Neural progenitor cell (in vitro differentiated cells): ENCODE data around the gene RAB11FIP2. TPM values are rescaled to one million over a fixed set of nuclear protein-coding genes. Genes with fewer than 3 reads are reported as not detected.

Experiments
- DNase-seq: peaks from one replicate; pipeline ENCODE4 v3.0.0-alpha.2; 2016; ENCODE audit warnings: low spot score
- H2AFZ ChIP-seq: fragments of 200-600 bp; sonication (generic); replicated peaks from 2 replicates; pipeline ENCODE4 v1.6.1; 2016; ENCODE audit warnings: antibody characterized with exemption
- H3F3A ChIP-seq: fragments of 200-600 bp; sonication (generic); 2 replicates; pipeline ENCODE4 v1.6.1; 2016; ENCODE audit warnings: antibody characterized with exemption, low read depth
- H3K27ac ChIP-seq: fragments of 200-600 bp; sonication (generic); 2 replicates; pipeline ENCODE4 v1.5.1; 2016; ENCODE audit warnings: mild to moderate bottlenecking
- H3K27me3 ChIP-seq: fragments of 200-600 bp; sonication (generic); 2 replicates; pipeline ENCODE4 v1.6.1; 2016; ENCODE audit warnings: mild to moderate bottlenecking, moderate library complexity
- H3K36me3 ChIP-seq: fragments of 200-600 bp; sonication (generic); 2 replicates; pipeline ENCODE4 v1.5.1; 2016
- H3K4me1 ChIP-seq: fragments of 200-600 bp; sonication (generic); 2 replicates; pipeline ENCODE4 v1.6.1; 2016; ENCODE audit warnings: mixed run types
- H3K4me2 ChIP-seq: fragments of 200-600 bp; sonication (generic); 2 replicates; pipeline ENCODE4 v1.6.1; 2016
- H3K4me3 ChIP-seq: fragments of 200-600 bp; sonication (generic); 2 replicates; pipeline ENCODE4 v1.5.1; 2016
- H3K79me2 ChIP-seq: fragments of 200-600 bp; sonication (generic); 2 replicates; pipeline ENCODE4 v1.6.1; 2016; ENCODE audit warnings: low read depth
- H3K9ac ChIP-seq: fragments of 200-600 bp; sonication (generic); 2 replicates; pipeline ENCODE4 v1.6.1; 2016
- H3K9me3 ChIP-seq: fragments of 200-600 bp; sonication (generic); 2 replicates; pipeline ENCODE4 v1.5.1; 2016; ENCODE audit warnings: low read depth
- H4K20me1 ChIP-seq: fragments of 200-600 bp; sonication (generic); 2 replicates; pipeline ENCODE4 v1.6.1; 2016; ENCODE audit warnings: low read depth
- H3K27ac Mint-ChIP-seq: 3 replicates; pipeline ENCODE4 v1.8.0; 2021; ENCODE audit warnings: mixed read lengths
- H3K27me3 Mint-ChIP-seq: 2 replicates; pipeline ENCODE4 v1.8.0; 2022; ENCODE audit warnings: low read depth, mild to moderate bottlenecking, inconsistent platforms, moderate library complexity, mixed read lengths; ENCODE audit not compliant: insufficient read depth
- H3K36me3 Mint-ChIP-seq: 3 replicates; pipeline ENCODE4 v1.8.0; 2021; ENCODE audit warnings: mixed read lengths
- H3K4me1 Mint-ChIP-seq: 3 replicates; pipeline ENCODE4 v1.8.0; 2021; ENCODE audit warnings: mixed read lengths
- H3K4me3 Mint-ChIP-seq: 3 replicates; pipeline ENCODE4 v1.8.0; 2021; ENCODE audit warnings: mild to moderate bottlenecking, moderate library complexity, mixed read lengths
- H3K9me3 Mint-ChIP-seq: 3 replicates; pipeline ENCODE4 v1.8.0; 2020; ENCODE audit warnings: mixed read lengths
- CTCF ChIP-seq: fragments of 200-600 bp; sonication (generic); IDR thresholded peaks from 2 replicates; pipeline ENCODE4 v1.5.1; 2017; ENCODE audit warnings: antibody characterized with exemption, mild to moderate bottlenecking
- EZH2 ChIP-seq: fragments of 200-600 bp; sonication (generic); IDR thresholded peaks from 2 replicates; pipeline ENCODE4 v1.6.1; 2017; ENCODE audit warnings: antibody characterized with exemption, mild to moderate bottlenecking, moderate library complexity
- EZH2phosphoT487 ChIP-seq: fragments of 200-600 bp; sonication (generic); IDR thresholded peaks from 2 replicates; pipeline ENCODE4 v1.6.1; 2017; ENCODE audit warnings: antibody characterized with exemption
- total RNA-seq: library from RNA; depleted of rRNA; stranded (reverse); fragments of >200 nt; gene quantifications from 2 replicates; pipeline ENCODE4 v1.2.3, GENCODE V29; 2015; ENCODE audit warnings: low replicate concordance

Gene RAB11FIP2
- total RNA-seq, 1 donor from 2014 or later = 50.7 TPM

GRCh38 chr10:118017850-118018249 is 28.9 kb downstream of the RAB11FIP2 start:
- no peaks in the 10 kb centered on the region for H3K27me3 ChIP-seq
- H3K4me1 ChIP-seq = peaks cover 79% of the 10 kb centered on the region
- Mint-ChIP-seq H3K36me3 (peaks cover 5% of the 10 kb centered on the region), H3K27me3 (no peaks in the 10 kb centered on the region), H3K9me3 (no peaks in the 10 kb centered on the region), H3K4me3 (peak overlapping the region; percentile 5), H3K4me1 (peaks cover 68% of the 10 kb centered on the region), H3K27ac (no peak overlapping the region)
- no peak overlapping the region for H3K9ac ChIP-seq
- peak; percentile 89 for DNase-seq
- H3K4me2 ChIP-seq = peak overlapping the region; percentile 58
- TF ChIP-seq EZH2phosphoT487 (no peak), CTCF (no peak), EZH2 (peak; percentile 1)
- no peaks in the 10 kb centered on the region for H3K36me3 ChIP-seq
- no peaks in the 10 kb centered on the region for H3K9me3 ChIP-seq
- peaks cover 37% of the 10 kb centered on the region for H3K79me2 ChIP-seq
- H3K27ac ChIP-seq = peak overlapping the region; percentile 25
- H2AFZ ChIP-seq = no peak overlapping the region
- no peaks in the 10 kb centered on the region for H4K20me1 ChIP-seq
- peak overlapping the region; percentile 20 for H3K4me3 ChIP-seq
- H3F3A ChIP-seq = peaks cover 52% of the 10 kb centered on the region

- DNase-seq = peak; percentile 18
- Mint-ChIP-seq H3K27me3 (no peaks in the 10 kb centered on the region), H3K9me3 (no peaks in the 10 kb centered on the region), H3K4me3 (no peak overlapping the region), H3K27ac (peak overlapping the region; percentile 29), H3K4me1 (peaks cover 70% of the 10 kb centered on the region), H3K36me3 (peaks cover 5% of the 10 kb centered on the region)
- Histone ChIP-seq H4K20me1 (no peaks in the 10 kb centered on the region), H3K4me2 (peak overlapping the region; percentile 58), H3F3A (peaks cover 55% of the 10 kb centered on the region), H3K4me3 (peak overlapping the region; percentile 20), H3K27me3 (no peaks in the 10 kb centered on the region), H3K9ac (no peak overlapping the region), H3K9me3 (no peaks in the 10 kb centered on the region), H3K36me3 (no peaks in the 10 kb centered on the region), H3K79me2 (peaks cover 37% of the 10 kb centered on the region), H2AFZ (no peak overlapping the region), H3K27ac (peak overlapping the region; percentile 65), H3K4me1 (peaks cover 85% of the 10 kb centered on the region)
- no peak for TF ChIP-seq EZH2
- no peak for TF ChIP-seq EZH2phosphoT487
- no peak for TF ChIP-seq CTCF
Observed at GRCh38 chr10:118017071-118017740, 29.5 kb downstream of the RAB11FIP2 start.

- Mint-ChIP-seq H3K36me3 (peaks cover 10% of the 10 kb centered on the region), H3K27ac (no peak overlapping the region), H3K4me1 (peaks cover 55% of the 10 kb centered on the region), H3K4me3 (no peak overlapping the region), H3K27me3 (no peaks in the 10 kb centered on the region), H3K9me3 (no peaks in the 10 kb centered on the region)
- Histone ChIP-seq H3K27me3 (no peaks in the 10 kb centered on the region), H3K4me2 (peak overlapping the region; percentile 58), H3K9me3 (no peaks in the 10 kb centered on the region), H3K9ac (no peak overlapping the region), H3K4me3 (peak overlapping the region; percentile 17), H4K20me1 (no peaks in the 10 kb centered on the region), H3K4me1 (peaks cover 67% of the 10 kb centered on the region), H3F3A (peaks cover 38% of the 10 kb centered on the region), H3K36me3 (peaks cover 1% of the 10 kb centered on the region), H3K27ac (peak overlapping the region; percentile 70), H2AFZ (no peak overlapping the region), H3K79me2 (peaks cover 25% of the 10 kb centered on the region)
- peak; percentile 78 for DNase-seq
- TF ChIP-seq EZH2phosphoT487 = peak; percentile 72
- no peak for TF ChIP-seq CTCF
Observed at GRCh38 chr10:118012952-118013525, 33.7 kb downstream of the RAB11FIP2 start.
